K562 (cell line): ENCODE results near the gene SLC35G2. TPM values are rescaled to one million over a fixed set of nuclear protein-coding genes. Genes with fewer than 3 reads are reported as not detected.

Experiments
- E2F6 ChIP-seq, 2 experiments: IDR thresholded peaks; 2 replicates each; pipeline ENCODE4 v1.6.1; 2011; ENCODE audit warnings: borderline replicate concordance in 1 of 2, control low read depth in 1 of 2, low read depth in 1 of 2, low read length in 1 of 2, mild to moderate bottlenecking in 1 of 2, mixed read lengths in 1 of 2, moderate library complexity in 1 of 2; ENCODE audit not compliant: insufficient read depth in 1 of 2, insufficient read length in 1 of 2, poor library complexity in 1 of 2, severe bottlenecking in 1 of 2; ENCODE audit errors: extremely low read depth in 1 of 2
- EGR1 ChIP-seq: fragments of 450-650 bp; conservative IDR thresholded peaks from 2 replicates; pipeline ENCODE4 v1.6.1; 2017; ENCODE audit warnings: mild to moderate bottlenecking
- ELF1 ChIP-seq: fragments of 200-800 bp; sonication (Bioruptor generic); IDR thresholded peaks from 2 replicates; pipeline ENCODE4 v1.6.1; 2016; ENCODE audit warnings: missing genetic modification characterization, missing compliant biosample characterization
- ELK1 ChIP-seq: sonication (generic); formaldehyde crosslinking; IDR thresholded peaks from 2 replicates; pipeline ENCODE4 v1.8.1; 2022; ENCODE audit warnings: missing genetic modification reagents
- FOXP1 ChIP-seq: sonication (generic); formaldehyde crosslinking; IDR thresholded peaks from 2 replicates; pipeline ENCODE4 v1.8.0; 2022; ENCODE audit warnings: mild to moderate bottlenecking, missing genetic modification reagents
- HMBOX1 ChIP-seq: sonication (generic); IDR thresholded peaks from 2 replicates; pipeline ENCODE4 v1.6.1; 2016
- HMG20A ChIP-seq: fragments of 450-650 bp; formaldehyde crosslinking; conservative IDR thresholded peaks from 2 replicates; pipeline ENCODE4 v1.4.0; 2020; ENCODE audit warnings: mild to moderate bottlenecking, mixed read lengths
- HNRNPLL ChIP-seq: fragments of 200-400 bp; formaldehyde crosslinking; IDR thresholded peaks from 2 replicates; pipeline ENCODE4 v1.6.1; 2017; ENCODE audit warnings: low read length, low read depth, mild to moderate bottlenecking; ENCODE audit not compliant: poor library complexity, severe bottlenecking
- HSF4 ChIP-seq: fragments of 250-450 bp; sonication (Bioruptor Pico); IDR thresholded peaks from 2 replicates; pipeline ENCODE4 v2.1.2; 2022; ENCODE audit warnings: mild to moderate bottlenecking, moderate library complexity, borderline replicate concordance
- JUNB ChIP-seq: fragments of 450-650 bp; formaldehyde crosslinking; conservative IDR thresholded peaks from 2 replicates; pipeline ENCODE4 v1.4.0; 2020; ENCODE audit warnings: mild to moderate bottlenecking
- MAZ ChIP-seq, 2 experiments: fragments of 450-650 bp in 1 of 2; sonication (generic) in 1 of 2; formaldehyde crosslinking; IDR thresholded peaks in 1 of 2; conservative IDR thresholded peaks in 1 of 2; 2 replicates each; pipeline versions ENCODE4 v1.4.0 to v1.5.0; 2020; ENCODE audit warnings: mild to moderate bottlenecking in 1 of 2, missing genetic modification reagents in 1 of 2
- NFYB ChIP-seq: IDR thresholded peaks from 2 replicates; pipeline ENCODE4 v1.6.1; 2011; ENCODE audit warnings: mild to moderate bottlenecking, moderate library complexity; ENCODE audit not compliant: insufficient read length; ENCODE audit errors: extremely low read depth
- PCBP2 ChIP-seq: fragments of 200-400 bp; formaldehyde crosslinking; IDR thresholded peaks from 2 replicates; pipeline ENCODE4 v1.6.1; 2018; ENCODE audit warnings: low read length, low read depth, mild to moderate bottlenecking, moderate library complexity; ENCODE audit not compliant: poor library complexity, severe bottlenecking
- PHB2 ChIP-seq: fragments of 450-650 bp; IDR thresholded peaks from 2 replicates; pipeline ENCODE4 v1.6.1; 2017; ENCODE audit warnings: low read depth
- PHTF2 ChIP-seq: fragments of 250-450 bp; sonication (Bioruptor Pico); IDR thresholded peaks from 2 replicates; pipeline ENCODE4 v1.5.0; 2021; ENCODE audit warnings: mild to moderate bottlenecking
- RBFOX2 ChIP-seq: fragments of 200-400 bp; formaldehyde crosslinking; IDR thresholded peaks from 2 replicates; pipeline ENCODE4 v1.6.1; 2017; ENCODE audit warnings: low read depth, mild to moderate bottlenecking, low read length, moderate library complexity
- RFX7 ChIP-seq: fragments of 250-450 bp; sonication (Bioruptor Pico); IDR thresholded peaks from 2 replicates; pipeline ENCODE4 v1.5.1; 2021; ENCODE audit warnings: mild to moderate bottlenecking
- SAFB ChIP-seq: fragments of 200-400 bp; formaldehyde crosslinking; IDR thresholded peaks from 2 replicates; pipeline ENCODE4 v1.6.1; 2017; ENCODE audit warnings: low read depth, low read length, borderline replicate concordance
- SOX6 ChIP-seq: fragments of 450-650 bp; IDR thresholded peaks from 2 replicates; pipeline ENCODE4 v1.6.1; 2014; ENCODE audit warnings: mild to moderate bottlenecking
- TFAM ChIP-seq: fragments of 250-450 bp; sonication (Bioruptor Pico); conservative IDR thresholded peaks from 2 replicates; pipeline ENCODE4 v1.5.0; 2021; ENCODE audit warnings: mild to moderate bottlenecking, moderate library complexity
- YY1 ChIP-seq, 3 experiments: IDR thresholded peaks; 2 replicates each; pipeline ENCODE4 v1.6.1; 2011; ENCODE audit warnings: low read length in 2 of 3, mild to moderate bottlenecking in 2 of 3, moderate library complexity in 2 of 3, borderline replicate concordance in 1 of 3, control low read depth in 1 of 3, low read depth in 1 of 3; ENCODE audit not compliant: insufficient read depth in 3 of 3, insufficient replicate concordance in 2 of 3, control insufficient read depth in 1 of 3, insufficient read length in 1 of 3; ENCODE audit errors: extremely low read depth in 1 of 3
- ZBTB7A ChIP-seq: IDR thresholded peaks from 2 replicates; pipeline ENCODE4 v1.6.1; 2011; ENCODE audit warnings: low read depth, mild to moderate bottlenecking, low read length, moderate library complexity, borderline replicate concordance; ENCODE audit not compliant: control insufficient read depth
- ZC3H4 ChIP-seq: sonication (generic); formaldehyde crosslinking; IDR thresholded peaks from 2 replicates; pipeline ENCODE4 v1.9.0; 2021; ENCODE audit warnings: missing genetic modification reagents, borderline replicate concordance
- ZKSCAN1 ChIP-seq: fragments of 150-350 bp; IDR thresholded peaks from 2 replicates; pipeline ENCODE4 v1.6.1; 2016; ENCODE audit warnings: low read depth, low read length
- ZNF444 ChIP-seq: fragments of 250-450 bp; sonication (Bioruptor Pico); IDR thresholded peaks from 2 replicates; pipeline ENCODE4 v1.4.0; 2020; ENCODE audit warnings: mild to moderate bottlenecking, moderate library complexity
- ZNF57 ChIP-seq: fragments of 450-650 bp; formaldehyde crosslinking; IDR thresholded peaks from 2 replicates; pipeline ENCODE4 v1.4.0; 2020; ENCODE audit warnings: mild to moderate bottlenecking, moderate library complexity
- polyA plus RNA-seq, 8 experiments: library from polyadenylated mRNA; depleted of rRNA in 4 of 8; stranded (reverse) in 5 of 8; unstranded in 3 of 8; fragments of >200 nt; fragmentation: Nextera tagmentation in 2 of 8; fragmentation: Illumina TruSeq in 1 of 8; extraction: Ambion mirVana in 2 of 8; extraction: Trizol in 1 of 8; gene quantifications; 2 replicates each; pipeline versions ENCODE4 v1.2.1 to v1.2.3, GENCODE V29; 2011 to 2014; ENCODE audit warnings: inconsistent platforms in 1 of 8, missing spikeins in 1 of 8
- total RNA-seq, 7 experiments: library from RNA; depleted of rRNA in 6 of 7; stranded (reverse); fragments of >200 nt in 6 of 7; fragmentation: Illumina TruSeq in 2 of 7; extraction: Trizol in 2 of 7; gene quantifications; 2 replicates each; pipeline versions ENCODE4 v1.2.1 to v1.2.3, GENCODE V29; 2011 to 2021; ENCODE audit warnings: low replicate concordance in 1 of 7

The SLC35G2 gene
- total and polyA plus RNA-seq, 9 of the 15 experiments (the other 6 are each of a cell fraction or from before 2014, with no cell fraction given) = 2.6 to 5.9 (median 3.2) TPM

GRCh38 chr3:136818769-136819391 lies at the start of gene SLC35G2 (continued):
- TF ChIP-seq HMBOX1 (no peak), ELF1 (tag) (no peak), E2F6 (IDR thresholded peaks at IDR 0.05; ENCODE audit: borderline replicate concordance in 1 of 2, extremely low read depth in 1 of 2, insufficient read depth in 1 of 2, insufficient read length in 1 of 2, low read depth in 1 of 2, low read length in 1 of 2, poor library complexity in 1 of 2, severe bottlenecking in 1 of 2) (peak in 1 of 2 experiments; percentile 21), PHB2 (no peak), ZKSCAN1 (no peak), HMG20A (CRISPR knock-in tag) (no peak), NFYB (no peak), EGR1 (peak; percentile 39), ZBTB7A (peak; percentile 62; the same call in 1 of the 2 replicates), RBFOX2 (peak; percentile 77), PHTF2 (CRISPR knock-in tag) (no peak), ZNF57 (CRISPR knock-in tag) (no peak), SOX6 (no peak), ELK1 (CRISPR knock-in tag) (no peak), TFAM (CRISPR knock-in tag) (no peak), HNRNPLL (peak; percentile 22), FOXP1 (no peak), ZNF444 (CRISPR knock-in tag) (no peak), HSF4 (CRISPR knock-in tag) (no peak), YY1 (IDR thresholded peaks at IDR 0.05; ENCODE audit: borderline replicate concordance in 1 of 3, control insufficient read depth in 1 of 3, extremely low read depth in 1 of 3, insufficient read depth in 3 of 3, insufficient read length in 1 of 3, insufficient replicate concordance in 2 of 3, low read depth in 1 of 3, low read length in 2 of 3) (no peak), ZC3H4 (CRISPR knock-in tag) (no peak), SAFB (no peak), PCBP2 (no peak), RFX7 (no peak), MAZ (CRISPR knock-in tag; conservative IDR thresholded peaks at IDR 0.05 in 1 of 2, IDR thresholded peaks at IDR 0.05 in 1 of 2) (peak in 1 of 2 experiments; percentile 65; a peak in 1 of 4 replicates), JUNB (CRISPR knock-in tag) (no peak)
